Stimulated activated CD4-positive, alpha-beta T cell treated with anti-CD3 and anti-CD28 coated beads, TNF-alpha, amount 100 ng/mL, for 1 hour (primary cell): ENCODE data around the gene DNASE1.
"Not testable (repeated sequence)": the region's sequence is repeated elsewhere in the genome, so short reads cannot be mapped to it uniquely, and the experiment has no call there.

Experiments
- DNase-seq, 3 donors: peaks; one replicate each; pipeline ENCODE4 v3.0.0-alpha.2; 2020; ENCODE audit warnings: low read depth in 3 of 3, low spot score in 1 of 3

DNASE1 gene

GRCh38 chr16:3640632-3641501 is 13.6 kb upstream of the DNASE1 start:
- DNase-seq, result no peak

- DNase-seq, result no peak
Measured at GRCh38 chr16:3641801-3642396, 12.6 kb upstream of the DNASE1 start.

DNA sequence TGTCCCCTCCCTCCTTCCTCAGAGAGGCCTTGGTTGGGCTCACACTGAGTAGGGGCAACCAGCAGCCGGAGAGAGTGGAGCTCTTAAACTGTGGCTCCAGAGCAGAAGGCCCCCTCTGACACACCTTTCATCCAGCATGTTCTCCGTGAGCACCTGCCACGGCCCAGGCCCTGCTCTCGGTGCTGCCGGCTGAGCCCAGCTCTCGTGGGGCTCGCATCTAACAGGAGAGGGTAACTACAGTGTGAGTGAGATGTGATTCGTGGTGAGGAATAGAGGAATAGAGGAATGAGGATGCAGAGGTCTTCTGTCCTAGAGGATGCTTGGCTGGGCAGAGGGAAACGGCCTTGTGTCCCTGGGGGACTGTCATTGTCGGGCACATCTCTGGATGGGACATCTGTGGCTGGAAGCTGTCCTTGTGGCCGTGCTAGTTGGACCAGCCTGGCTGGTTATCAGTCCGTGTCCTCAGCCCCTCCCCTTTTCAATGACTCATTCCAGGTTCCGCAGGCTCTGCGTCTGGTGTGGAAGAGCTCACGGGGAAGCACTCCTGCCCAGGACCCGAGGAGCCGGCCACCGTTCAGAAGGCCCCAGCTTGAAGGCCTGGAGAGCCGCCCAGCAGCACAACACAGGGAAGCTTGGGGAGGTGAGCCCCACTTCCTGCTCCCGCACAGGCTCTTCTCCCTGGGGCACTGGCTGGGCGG is 11.9 kb upstream of the DNASE1 start:
- DNase-seq, result no peak

GRCh38 chr16:3643095-3643730 is 11.3 kb upstream of the DNASE1 start:
- no peak for DNase-seq

GRCh38 chr16:3645108-3645503 is 9.4 kb upstream of the DNASE1 start:
- no peak for DNase-seq

GRCh38 chr16:3645504-3646347 is 8.8 kb upstream of the DNASE1 start:
- DNase-seq, result no peak

GRCh38 chr16:3646348-3646920 is 8.1 kb upstream of the DNASE1 start:
- DNase-seq, result no peak

DNA sequence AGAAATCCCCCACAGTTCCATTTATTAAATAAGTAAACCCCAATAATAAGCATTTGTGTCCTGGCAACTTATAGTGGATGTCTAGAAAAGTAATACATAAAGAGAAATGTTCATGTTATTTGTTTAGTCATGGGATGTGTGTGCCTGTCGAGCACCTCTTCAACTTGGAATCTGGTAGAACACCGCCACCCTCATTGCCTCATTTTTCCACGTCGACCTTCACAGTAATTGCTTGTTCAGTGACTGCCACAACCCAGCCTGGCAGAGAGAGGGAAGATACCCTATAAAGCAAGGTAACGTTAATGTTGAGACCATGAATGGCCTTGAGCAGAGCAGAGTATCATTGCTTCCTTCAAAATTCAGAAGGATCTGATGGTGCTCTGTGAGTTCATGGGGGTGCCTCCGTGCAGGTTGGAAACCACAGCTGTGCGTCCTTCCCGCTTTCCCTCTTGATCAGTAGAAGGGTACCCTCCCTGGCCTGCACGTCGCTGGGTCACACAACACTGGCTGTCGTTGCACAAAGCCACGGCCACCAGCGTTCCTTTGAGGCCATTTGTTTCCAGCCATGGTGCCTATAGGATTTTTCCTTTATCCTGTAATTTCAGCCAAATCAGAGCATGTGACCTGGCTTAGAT is 3.7 kb upstream of the DNASE1 start:
- no peak for DNase-seq

DNA sequence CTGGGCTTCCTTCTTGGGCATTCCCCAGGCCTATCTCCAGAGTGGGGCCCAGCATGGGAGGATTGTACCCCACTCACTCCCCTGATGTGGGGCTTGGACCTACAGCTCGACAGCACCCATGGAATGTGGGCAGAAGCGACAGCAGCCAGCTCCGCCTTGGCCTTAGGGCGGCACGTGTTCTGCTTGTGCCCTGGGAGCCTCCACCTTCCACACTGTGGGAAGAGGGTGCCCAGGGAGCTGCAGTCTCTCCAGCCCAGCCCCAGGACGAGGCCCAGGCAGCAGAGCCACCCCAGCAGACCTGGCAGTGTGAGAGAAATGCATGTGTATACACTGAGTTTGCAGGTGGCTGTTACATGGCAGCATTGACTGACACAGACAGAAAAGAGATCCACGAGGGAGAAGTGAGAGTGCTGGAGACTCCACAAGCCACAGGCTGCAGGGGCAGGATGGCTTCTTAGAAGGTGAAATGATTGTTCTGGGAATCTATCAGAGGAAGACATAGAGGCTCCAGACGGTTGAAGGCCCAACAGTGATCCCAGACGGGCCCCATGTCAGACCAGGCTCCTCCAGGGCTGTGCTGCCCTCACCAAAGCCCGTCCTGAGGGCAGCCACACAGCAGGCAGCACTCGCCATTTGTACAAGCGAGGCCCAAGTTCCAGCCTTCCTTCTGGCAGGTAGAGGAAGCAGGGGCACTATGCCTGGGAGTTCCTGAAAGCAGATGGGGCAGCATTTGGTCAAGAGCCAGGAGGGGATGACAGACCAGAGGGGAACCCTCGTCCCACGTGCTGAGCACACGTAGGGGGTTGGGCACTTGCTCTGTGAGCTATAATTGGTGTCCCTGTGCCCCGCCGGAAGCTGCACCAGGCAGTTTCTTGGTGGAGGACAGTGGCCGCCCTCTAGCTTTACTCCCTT is 2.8 kb upstream of the DNASE1 start:
- no peak for DNase-seq

DNA sequence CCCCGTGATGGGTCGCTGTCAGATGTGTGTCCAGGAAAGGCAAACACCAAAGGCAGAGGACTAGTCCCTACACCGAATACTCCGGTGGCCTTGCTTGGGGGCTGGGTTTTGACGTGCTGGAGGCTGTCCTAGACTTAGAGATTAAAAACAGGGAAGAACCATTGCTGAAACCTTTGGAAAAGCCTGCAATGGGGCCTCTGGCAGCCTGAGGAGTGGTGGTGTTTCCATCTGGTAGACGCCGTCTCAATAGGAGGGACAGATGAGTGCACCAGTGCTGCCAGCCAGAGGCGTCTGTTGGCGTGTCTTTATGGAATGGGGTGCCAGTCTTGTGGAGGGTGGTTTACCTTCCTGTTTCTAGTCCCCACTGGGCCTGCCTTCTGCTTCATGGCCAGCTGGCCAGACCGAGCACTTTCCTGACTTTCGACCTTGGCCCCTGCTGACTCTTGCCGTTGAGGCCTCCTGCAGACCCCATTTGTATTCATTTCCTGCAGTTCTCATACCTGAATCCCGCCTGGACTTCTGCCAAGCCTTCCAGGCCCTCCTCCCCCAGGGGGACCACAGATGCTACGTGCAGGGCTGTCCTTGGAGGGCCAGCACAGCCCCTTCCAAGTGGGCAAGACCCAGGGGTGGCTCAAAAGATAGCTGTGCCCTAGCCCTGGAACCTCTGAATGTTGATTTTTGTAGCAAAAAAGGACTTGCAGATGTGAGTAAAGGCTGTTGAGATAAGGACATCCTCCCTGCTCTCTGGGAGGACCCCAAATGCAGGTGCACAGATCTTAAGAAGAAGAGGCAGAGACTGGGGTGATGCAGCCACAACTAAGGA is 1.9 kb upstream of the DNASE1 start:
- DNase-seq, result no peak

- no peak for DNase-seq
Measured at GRCh38 chr16:3655030-3655395, 522 bp downstream of the DNASE1 start.

- DNase-seq, result no peak
Measured at GRCh38 chr16:3655396-3656159, 1.1 kb downstream of the DNASE1 start.

- DNase-seq, result not testable (repeated sequence)
Measured at GRCh38 chr16:3656160-3656490, 1.6 kb downstream of the DNASE1 start.

DNA sequence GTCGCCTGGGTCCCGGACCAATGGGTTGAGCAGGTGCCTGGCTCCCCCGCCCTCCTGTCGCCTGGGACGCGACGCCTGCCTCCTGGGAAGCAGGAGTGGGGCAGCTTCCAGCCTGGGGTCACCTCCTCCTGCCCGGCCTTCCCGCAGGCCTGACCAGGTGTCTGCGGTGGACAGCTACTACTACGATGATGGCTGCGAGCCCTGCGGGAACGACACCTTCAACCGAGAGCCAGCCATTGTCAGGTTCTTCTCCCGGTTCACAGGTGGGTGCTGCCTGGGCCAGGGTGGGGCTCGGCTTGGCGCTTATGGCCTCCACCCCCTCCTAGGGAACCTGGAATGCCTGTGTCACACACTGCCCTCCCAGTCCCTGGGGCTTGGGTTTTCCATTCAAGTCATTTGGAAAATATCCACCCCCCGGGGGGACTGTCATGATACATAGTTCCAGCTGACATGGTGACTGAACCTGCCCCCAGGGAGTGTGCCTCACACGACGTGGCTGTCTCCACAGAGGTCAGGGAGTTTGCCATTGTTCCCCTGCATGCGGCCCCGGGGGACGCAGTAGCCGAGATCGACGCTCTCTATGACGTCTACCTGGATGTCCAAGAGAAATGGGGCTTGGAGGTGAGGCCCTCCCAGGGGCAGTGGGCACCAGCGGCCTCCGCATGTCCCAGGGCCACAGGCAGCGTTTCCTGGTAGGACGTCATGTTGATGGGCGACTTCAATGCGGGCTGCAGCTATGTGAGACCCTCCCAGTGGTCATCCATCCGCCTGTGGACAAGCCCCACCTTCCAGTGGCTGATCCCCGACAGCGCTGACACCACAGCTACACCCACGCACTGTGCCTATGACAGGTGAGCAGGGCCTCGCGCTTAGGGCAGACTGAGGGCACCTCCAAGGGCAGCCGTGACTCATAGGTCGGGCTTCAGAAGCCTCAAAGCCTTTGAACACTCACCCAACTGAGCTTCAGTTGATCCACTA is 2.3 kb downstream of the DNASE1 start:
- peak in 1 of 3 donors; percentile 21 for DNase-seq

DNA sequence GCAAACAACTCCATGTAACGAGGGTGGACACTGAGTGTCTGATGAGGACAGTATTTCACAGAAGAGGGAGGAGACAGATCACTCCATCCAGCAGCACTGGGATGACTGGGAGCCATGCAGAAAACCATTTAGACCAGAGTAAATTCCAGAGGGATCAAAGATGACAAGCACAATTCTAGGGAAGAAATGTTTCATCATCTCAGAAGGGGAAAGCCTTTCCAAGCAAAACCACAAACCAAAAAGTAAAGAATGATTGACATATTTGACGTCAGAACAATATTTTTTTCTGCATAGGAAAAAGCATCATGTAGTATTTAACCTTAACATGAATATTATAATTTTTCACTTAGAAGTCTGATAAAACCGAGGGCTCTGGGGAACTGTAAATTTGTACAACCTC is 4.8 kb downstream of the DNASE1 start:
- DNase-seq, result no peak

DNA sequence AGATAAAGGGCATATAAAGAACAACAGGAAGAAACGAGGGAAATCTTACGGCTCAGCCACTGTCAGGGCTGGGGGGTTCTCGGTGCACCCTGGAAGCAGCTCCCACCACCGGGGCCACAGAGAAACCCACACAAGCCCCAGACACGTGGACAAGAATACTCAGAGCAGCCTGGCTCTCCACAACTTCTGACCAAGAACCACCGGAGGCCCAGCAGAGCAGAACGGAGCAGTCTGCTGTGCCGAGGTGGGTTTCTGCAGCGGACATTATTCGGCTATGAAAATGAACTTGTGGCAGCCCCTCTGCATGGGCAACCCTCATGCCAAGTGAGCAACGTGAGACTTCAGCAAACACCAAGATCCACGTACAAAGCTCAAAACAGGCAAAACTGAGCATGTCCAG is 6.8 kb downstream of the DNASE1 start:
- DNase-seq, result no peak
